ENCODE measurements around the gene ABTB2. TPM values are rescaled to one million over a fixed set of nuclear protein-coding genes. Genes with fewer than 3 reads are reported as not detected.

The ABTB2 gene
- total and polyA plus RNA-seq, 9 of the 15 experiments (the other 6 are each of a cell fraction or from before 2014, with no cell fraction given): 0.03 to 0.18 (median 0.12) TPM; not detected in 2

GRCh38 chr11:34149274-34149673, 208.5 kb downstream of the ABTB2 start:
- FAIRE-seq (no peak), DNase-seq (ENCODE audit: extremely low read depth in 1 of 4, low spot score in 3 of 4) (no peak), ATAC-seq (no peak)
- Histone ChIP-seq H3K9me3 (replicated peaks; ENCODE audit: control insufficient read depth, insufficient read depth, low read depth, low read length) (no peaks in the 10 kb centered on the region), H3K4me1 (replicated peaks in 1 of 2; ENCODE audit: control insufficient read depth in 2 of 2, insufficient read depth in 2 of 2, low read length in 2 of 2) (peaks cover 0 to 8% of the 10 kb centered on the region in 2 experiments; a peak in 1 of 5 replicates), H3K27ac (ENCODE audit: extremely low read depth, low read depth, low read length) (no peak overlapping the region), H3K4me3 (no peak overlapping the region), H3K4me2 (ENCODE audit: insufficient read depth, low read length) (no peak overlapping the region), H3K36me3 (ENCODE audit: control insufficient read depth, insufficient read depth, low read length) (peaks cover 96% of the 10 kb centered on the region), H3K9ac (ENCODE audit: insufficient read depth in 1 of 2, low read depth in 2 of 2, low read length in 2 of 2) (no peak overlapping the region), H2AFZ (ENCODE audit: low read depth, low read length) (no peak overlapping the region), H4K20me1 (replicated peaks; ENCODE audit: control insufficient read depth, insufficient read depth, low read length) (peaks cover 3% of the 10 kb centered on the region; the same call in 1 of the 2 replicates), H3K79me2 (ENCODE audit: control insufficient read depth, insufficient read depth, low read length) (no peaks in the 10 kb centered on the region), H3K27me3 (ENCODE audit: control insufficient read depth in 2 of 2, insufficient read depth in 2 of 2, low read length in 2 of 2) (no peaks in the 10 kb centered on the region), H3K9me1 (ENCODE audit: control insufficient read depth, insufficient read depth, low read length) (no peaks in the 10 kb centered on the region)
- no peak for TF ChIP-seq CREBBP (IDR thresholded peaks at IDR 0.05; ENCODE audit: low read depth, low read length)
- TF ChIP-seq GABPB1 (CRISPR knock-in tag; IDR thresholded peaks at IDR 0.05): no peak
- TF ChIP-seq ZNF644 (tag; IDR thresholded peaks at IDR 0.05; ENCODE audit: low read depth): no peak
- TF ChIP-seq CXXC5 (CRISPR knock-in tag; IDR thresholded peaks at IDR 0.05): no peak
- no peak for TF ChIP-seq ZC3H8 (IDR thresholded peaks at IDR 0.05)
- no peak for TF ChIP-seq PHF8 (IDR thresholded peaks at IDR 0.05; ENCODE audit: borderline replicate concordance, low read length)
- no peak for TF ChIP-seq SRSF1 (IDR thresholded peaks at IDR 0.05; ENCODE audit: low read depth, low read length)
- TF ChIP-seq PHF20 (IDR thresholded peaks at IDR 0.05; ENCODE audit: partially characterized antibody): no peak
- TF ChIP-seq HNRNPUL1 (IDR thresholded peaks at IDR 0.05; ENCODE audit: low read length): no peak
- TF ChIP-seq TBP (optimal IDR thresholded peaks at IDR 0.05; ENCODE audit: low read depth, low read length): no peak
- no peak for TF ChIP-seq TSC22D4 (tag; IDR thresholded peaks at IDR 0.05)
- TF ChIP-seq RBM25 (IDR thresholded peaks at IDR 0.05; ENCODE audit: low read depth, low read length, severe bottlenecking): no peak
- 91% methylated on average over 7 of the region's 7 CpGs for WGBS (ENCODE audit: insufficient coverage, low coverage, missing lambda C conversion rate)
- no TSS peak for BruUV-seq (replicated peaks)
- in situ Hi-C loops (cut with MboI) (no loop called here), intact Hi-C loops (cut with micrococcal nuclease) (no loop called here)
- CTCF ChIA-PET (ENCODE audit: low intra/inter-chr PET ratio): interaction anchor here (0.7 to 1.1 kb wide), 2 partner anchors 209 to 210 kb away, joined by 4 to 5 read pairs; no protein-coding TSS in a partner anchor
- POLR2A ChIA-PET: interaction anchor here (1.2 kb wide), 1 partner anchor 44 kb away, joined by 3 read pairs; the partner anchor contains the start of gene NAT10

Data from K562 (cell line).